Spleen (tissue), 7 donors: Measurements from ENCODE around the gene CCDC12.

ENCODE experiments used
- CTCF ChIP-seq, 11 experiments: fragments of 200-600 bp in 7 of 11; fragments of 450-650 bp in 4 of 11; sonication (generic) in 4 of 11; IDR thresholded peaks in 8 of 11; conservative IDR thresholded peaks in 3 of 11; 1 replicate in 7 of 11; 2 replicates in 4 of 11; pipeline versions ENCODE4 v1.4.0 to v1.8.0; 2016 to 2021; ENCODE audit warnings: antibody characterized with exemption in 11 of 11, inconsistent platforms in 4 of 11, mild to moderate bottlenecking in 1 of 11
- POLR2A ChIP-seq, 3 donors: fragments of 450-650 bp; IDR thresholded peaks; one replicate each; pipeline ENCODE4 v1.5.1; 2017; ENCODE audit warnings: antibody characterized with exemption in 3 of 3, mild to moderate bottlenecking in 1 of 3
- POLR2AphosphoS5 ChIP-seq, 3 donors: sonication (generic); formaldehyde crosslinking; IDR thresholded peaks; one replicate each; pipeline ENCODE4 v1.5.1; 2017; ENCODE audit warnings: antibody characterized with exemption in 3 of 3
- donor health status: DM: no; HTN: no; CAD: no; lungs with moderate emphysema.
- donor health status: DM: no; HTN: no; CAD: no.
- donor health status: DM: no; HTN: no; CAD: no.

- TF ChIP-seq CTCF (IDR thresholded peaks at IDR 0.05 in 8 of 11, conservative IDR thresholded peaks at IDR 0.05 in 3 of 11), result no peak
- no peak for TF ChIP-seq POLR2A (IDR thresholded peaks at IDR 0.05)
- TF ChIP-seq POLR2AphosphoS5 (IDR thresholded peaks at IDR 0.05), result no peak
These were observed 69.3 kb downstream of the CCDC12 start for GRCh38 chr3:46907271-46907670.
